B cell (primary cell): ENCODE measurements around the gene SLC4A5. TPM values are rescaled to one million over a fixed set of nuclear protein-coding genes. Genes with fewer than 3 reads are reported as not detected.

Experiments used
- ATAC-seq: fragments of 200-7000 bp; cut with Tn5 transposase; one replicate; pipeline ENCODE4 v1.10.0; 2021; ENCODE audit warnings: low read depth, mild to moderate bottlenecking, moderate number of reproducible peaks, moderate library complexity
- CTCF ChIA-PET: fragments of 350-600 bp; sonication (Branson Sonifier 250); formaldehyde crosslinking; loops from one replicate; lab custom pipeline; 2021; ENCODE audit warnings: antibody characterized with exemption, inconsistent platforms; lab: Charles Lee
- POLR2A ChIA-PET: fragments of 350-600 bp; sonication (Branson Sonifier 250); formaldehyde crosslinking; loops from one replicate; lab custom pipeline; 2021; ENCODE audit warnings: antibody characterized with exemption; lab: Charles Lee
- DNase-seq: peaks from one replicate; pipeline ENCODE4 v3.0.0; 2013
- H2AFZ ChIP-seq: 2 replicates; pipeline ENCODE4 v1.6.1; 2012; ENCODE audit warnings: mild to moderate bottlenecking, low read depth, low read length; ENCODE audit not compliant: insufficient read depth, poor library complexity, severe bottlenecking
- H3K27ac ChIP-seq, 2 donors: 1 replicate in 1 of 2; 2 replicates in 1 of 2; pipeline ENCODE4 v1.5.1; 2012 to 2013; ENCODE audit warnings: low read length in 2 of 2, mild to moderate bottlenecking in 2 of 2, moderate library complexity in 1 of 2
- H3K27me3 ChIP-seq, 4 experiments: fragments of 200-600 bp in 1 of 4; sonication (generic) in 1 of 4; replicated peaks in 1 of 4; 1 replicate in 2 of 4; 2 replicates in 2 of 4; pipeline versions ENCODE4 v1.6.1 to v1.7.0; 2013 to 2016; ENCODE audit warnings: low read length in 3 of 4, mild to moderate bottlenecking in 2 of 4, mixed read lengths in 1 of 4, moderate library complexity in 1 of 4; ENCODE audit not compliant: insufficient read depth in 4 of 4, control insufficient read depth in 3 of 4; ENCODE audit errors: control extremely low read depth in 1 of 4
- H3K36me3 ChIP-seq, 2 experiments: replicated peaks in 1 of 2; 1 replicate in 1 of 2; 2 replicates in 1 of 2; pipeline versions ENCODE4 v1.6.1 to v1.7.1; 2013; ENCODE audit warnings: low read length in 1 of 2; ENCODE audit not compliant: insufficient read depth in 2 of 2, control insufficient read depth in 1 of 2; ENCODE audit errors: control extremely low read depth in 1 of 2, extremely low read depth in 1 of 2
- H3K4me1 ChIP-seq, 2 donors: fragments of 200-600 bp in 1 of 2; sonication (generic) in 1 of 2; 1 replicate in 1 of 2; 2 replicates in 1 of 2; pipeline versions ENCODE4 v1.5.1 to v1.6.1; 2013 to 2017; ENCODE audit warnings: low read length in 2 of 2; ENCODE audit not compliant: control insufficient read depth in 2 of 2, insufficient read depth in 2 of 2
- H3K4me2 ChIP-seq: replicated peaks from 2 replicates; pipeline ENCODE3; 2012; ENCODE audit warnings: mild to moderate bottlenecking, low read depth, low read length; ENCODE audit not compliant: poor library complexity, severe bottlenecking
- H3K4me3 ChIP-seq, 5 experiments: fragments of 200-600 bp in 1 of 5; sonication (generic) in 1 of 5; 1 replicate in 3 of 5; 2 replicates in 2 of 5; pipeline versions ENCODE4 v1.5.1 to v1.7.0; 2011 to 2016; ENCODE audit warnings: low read length in 4 of 5, mild to moderate bottlenecking in 4 of 5, low read depth in 2 of 5, control low read depth in 1 of 5, moderate library complexity in 1 of 5; ENCODE audit not compliant: insufficient read depth in 1 of 5; ENCODE audit errors: control extremely low read depth in 1 of 5, extremely low read depth in 1 of 5
- H3K79me2 ChIP-seq: fragments of 200-600 bp; sonication (generic); one replicate; pipeline ENCODE4 v1.6.0; 2016; ENCODE audit warnings: low read length; ENCODE audit not compliant: control insufficient read depth, insufficient read depth
- H3K9ac ChIP-seq: fragments of 200-600 bp; sonication (generic); 2 replicates; pipeline ENCODE4 v1.6.1; 2017; ENCODE audit warnings: mild to moderate bottlenecking, low read length, moderate library complexity
- H3K9me3 ChIP-seq, 3 donors: one replicate each; pipeline versions ENCODE4 v1.6.1 to v1.7.1; 2013; ENCODE audit warnings: low read length in 2 of 3; ENCODE audit not compliant: control insufficient read depth in 2 of 3, insufficient read depth in 1 of 3; ENCODE audit errors: control extremely low read depth in 1 of 3
- H4K20me1 ChIP-seq: 2 replicates; pipeline ENCODE4 v1.6.0; 2012; ENCODE audit warnings: mild to moderate bottlenecking, low read length; ENCODE audit not compliant: insufficient read depth, control insufficient read depth, poor library complexity, severe bottlenecking
- H3K27ac Mint-ChIP-seq: one replicate; pipeline ENCODE4 v1.8.0; 2021; ENCODE audit warnings: mixed read lengths
- H3K27me3 Mint-ChIP-seq: one replicate; pipeline ENCODE4 v1.8.0; 2021; ENCODE audit warnings: mixed read lengths
- H3K4me1 Mint-ChIP-seq: one replicate; pipeline ENCODE4 v1.8.0; 2021; ENCODE audit warnings: mixed read lengths
- H3K4me3 Mint-ChIP-seq: one replicate; pipeline ENCODE4 v1.8.0; 2021; ENCODE audit warnings: mixed read lengths
- H3K9me3 Mint-ChIP-seq: one replicate; pipeline ENCODE4 v1.8.0; 2022; ENCODE audit warnings: mixed read lengths; ENCODE audit not compliant: insufficient read depth
- CTCF ChIP-seq: fragments of 200-600 bp; IDR thresholded peaks from one replicate; pipeline ENCODE4 v1.8.0; 2022; ENCODE audit warnings: antibody characterized with exemption, mild to moderate bottlenecking
- EZH2 ChIP-seq: IDR thresholded peaks from 2 replicates; pipeline ENCODE4 v1.6.1; 2012; ENCODE audit warnings: borderline replicate concordance, low read depth, mild to moderate bottlenecking, moderate library complexity, low read length; ENCODE audit not compliant: insufficient read depth, poor library complexity, severe bottlenecking
- WGBS: methylation state at CpG from one replicate; pipeline ENCODE4 v1.1.5; 2013; ENCODE audit warnings: missing lambda C conversion rate; ENCODE audit not compliant: insufficient coverage; 5-methylcytosine and 5-hydroxymethylcytosine counted together
- intact Hi-C: fragments of 100-400 bp; cut with micrococcal nuclease; formaldehyde crosslinking; loops from one replicate; pipeline ENCODE4 v1.10.0; 2022
- polyA plus RNA-seq: library from polyadenylated mRNA; depleted of rRNA; stranded (reverse); fragments of >200 nt; gene quantifications from 2 replicates; pipeline ENCODE4 v1.2.3, GENCODE V29; 2012
- total RNA-seq, 2 donors: library from RNA; stranded (reverse); fragments of 120-200 nt in 1 of 2; gene quantifications; 1 replicate in 1 of 2; 2 replicates in 1 of 2; pipeline versions ENCODE4 v1.2.3 to v1.2.4, GENCODE V29; 2013 to 2022

SLC4A5 gene
- total and polyA plus RNA-seq, 2 donors (not counting 1 experiment from before 2014, with no cell fraction given): 3.3 to 9.7 TPM

DNA sequence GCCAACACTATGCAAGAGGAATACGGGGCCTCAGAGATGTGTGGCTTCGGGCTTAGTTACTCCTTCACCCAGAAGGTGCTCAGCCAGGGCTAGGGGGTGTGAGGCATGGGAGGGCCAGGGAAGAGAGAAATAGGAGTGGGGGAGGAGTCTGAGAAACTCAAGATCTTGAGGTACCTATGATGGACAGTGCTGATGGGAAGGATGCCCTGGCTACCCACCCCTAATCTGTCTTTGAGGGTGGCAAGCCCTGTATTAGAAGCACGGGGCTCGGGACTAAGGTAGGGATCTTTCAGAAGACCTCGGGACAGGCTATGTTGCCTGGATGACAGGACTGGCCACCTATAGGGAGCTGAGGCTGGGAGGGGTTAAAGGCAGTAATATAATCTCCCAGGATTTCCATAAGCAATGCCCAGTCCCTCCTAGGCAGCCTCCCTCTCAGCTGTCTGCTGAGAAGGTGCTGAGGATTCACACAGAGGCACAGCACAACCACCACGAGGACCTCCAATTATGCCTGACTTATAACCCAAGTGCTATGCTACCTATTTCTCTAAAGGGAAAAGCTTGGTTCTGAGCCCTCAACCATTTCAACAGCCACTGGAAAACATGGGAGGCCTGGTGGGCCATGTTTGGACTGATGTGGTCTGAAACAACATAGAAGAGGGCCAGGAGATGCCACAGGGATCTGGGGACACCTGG is 121.5 kb downstream of the SLC4A5 start:
- ATAC-seq (no peak), DNase-seq (no peak)
- Histone ChIP-seq H2AFZ (no peak overlapping the region), H3K9ac (no peak overlapping the region), H3K4me2 (no peak overlapping the region), H3K27me3 (no peaks in the 10 kb centered on the region), H3K36me3 (peaks cover 0 to 5% of the 10 kb centered on the region in 2 experiments), H3K79me2 (no peaks in the 10 kb centered on the region), H3K27ac (no peak overlapping the region), H4K20me1 (no peaks in the 10 kb centered on the region), H3K9me3 (no peaks in the 10 kb centered on the region), H3K4me3 (no peak overlapping the region), H3K4me1 (no peaks in the 10 kb centered on the region)
- no peaks in the 10 kb centered on the region for H3K4me1 Mint-ChIP-seq
- CTCF ChIA-PET: no interaction called here
- no peaks in the 10 kb centered on the region for H3K27me3 Mint-ChIP-seq
- no peak for TF ChIP-seq EZH2
- no peak for TF ChIP-seq CTCF
- no peak overlapping the region for H3K27ac Mint-ChIP-seq
- intact Hi-C loops: no loop called here
- POLR2A ChIA-PET: no interaction called here
- no peaks in the 10 kb centered on the region for H3K9me3 Mint-ChIP-seq
- no peak overlapping the region for H3K4me3 Mint-ChIP-seq
- WGBS: no CpG with 5 or more reads among the region's 6 CpGs

- Histone ChIP-seq H3K27me3 (no peaks in the 10 kb centered on the region), H3K9ac (no peak overlapping the region), H3K79me2 (no peaks in the 10 kb centered on the region), H3K9me3 (no peaks in the 10 kb centered on the region), H3K27ac (no peak overlapping the region), H3K36me3 (peaks cover 0 to 5% of the 10 kb centered on the region in 2 experiments), H3K4me1 (no peaks in the 10 kb centered on the region), H3K4me3 (no peak overlapping the region), H2AFZ (no peak overlapping the region), H4K20me1 (no peaks in the 10 kb centered on the region), H3K4me2 (no peak overlapping the region)
- no peaks in the 10 kb centered on the region for H3K4me1 Mint-ChIP-seq
- H3K9me3 Mint-ChIP-seq: no peaks in the 10 kb centered on the region
- no peak overlapping the region for H3K27ac Mint-ChIP-seq
- H3K4me3 Mint-ChIP-seq: no peak overlapping the region
- POLR2A ChIA-PET: no interaction called here
- CTCF ChIA-PET: no interaction called here
- WGBS: no CpG with 5 or more reads among the region's 6 CpGs
- TF ChIP-seq CTCF (no peak), EZH2 (no peak)
- DNase-seq (no peak), ATAC-seq (no peak)
- intact Hi-C loops: no loop called here
- no peaks in the 10 kb centered on the region for H3K27me3 Mint-ChIP-seq
Measured at GRCh38 chr2:74221091-74221490, 122.1 kb downstream of the SLC4A5 start.
